HepG2 (cell line): ENCODE measurements around the gene EZH1. TPM values are rescaled to one million over a fixed set of nuclear protein-coding genes. Genes with fewer than 3 reads are reported as not detected.

ENCODE experiments used
- ATF1 ChIP-seq: IDR thresholded peaks from 2 replicates; pipeline ENCODE4 v1.6.1; 2016; ENCODE audit warnings: mild to moderate bottlenecking, control low read depth
- GABPA ChIP-seq, 2 experiments: IDR thresholded peaks; 2 replicates each; pipeline ENCODE4 v1.6.1; 2011 to 2016; ENCODE audit warnings: low read depth in 2 of 2, low read length in 1 of 2, missing biosample characterization in 1 of 2, missing genetic modification characterization in 1 of 2
- GATAD2A ChIP-seq: IDR thresholded peaks from 2 replicates; pipeline ENCODE4 v1.6.1; 2016
- HINFP ChIP-seq: sonication (generic); formaldehyde crosslinking; IDR thresholded peaks from 2 replicates; pipeline ENCODE4 v1.4.0; 2020; ENCODE audit warnings: low read depth, mild to moderate bottlenecking, missing genetic modification reagents
- HMGXB4 ChIP-seq, 2 experiments: sonication (generic) in 1 of 2; formaldehyde crosslinking in 1 of 2; IDR thresholded peaks; 2 replicates each; pipeline versions ENCODE4 v1.4.0 to v1.6.1; 2018 to 2020; ENCODE audit warnings: missing genetic modification reagents in 2 of 2, borderline replicate concordance in 1 of 2, low read depth in 1 of 2, mild to moderate bottlenecking in 1 of 2, missing biosample characterization in 1 of 2
- KLF16 ChIP-seq, 2 experiments: sonication (generic) in 1 of 2; formaldehyde crosslinking in 1 of 2; IDR thresholded peaks; 2 replicates each; pipeline versions ENCODE4 v1.6.1 to v1.8.0; 2016 to 2023; ENCODE audit warnings: missing genetic modification reagents in 2 of 2, missing compliant biosample characterization in 1 of 2
- NFIC ChIP-seq: IDR thresholded peaks from 2 replicates; pipeline ENCODE4 v1.6.1; 2012; ENCODE audit warnings: mild to moderate bottlenecking, low read length, inconsistent platforms
- NKX3-1 ChIP-seq: sonication (generic); formaldehyde crosslinking; IDR thresholded peaks from 2 replicates; pipeline ENCODE4 v1.5.0; 2020; ENCODE audit warnings: missing genetic modification reagents
- RFX5 ChIP-seq: IDR thresholded peaks from 2 replicates; pipeline ENCODE4 v1.6.1; 2011; ENCODE audit warnings: low read depth, low read length, improper control_type of control experiment
- SNAI1 ChIP-seq: sonication (generic); formaldehyde crosslinking; IDR thresholded peaks from 2 replicates; pipeline ENCODE4 v1.5.0; 2020; ENCODE audit warnings: mild to moderate bottlenecking, missing genetic modification reagents, borderline replicate concordance
- TIGD3 ChIP-seq: sonication (generic); formaldehyde crosslinking; IDR thresholded peaks from 2 replicates; pipeline ENCODE4 v1.5.1; 2020; ENCODE audit warnings: mild to moderate bottlenecking, missing genetic modification reagents, borderline replicate concordance
- ZBTB7B ChIP-seq: sonication (generic); formaldehyde crosslinking; IDR thresholded peaks from 2 replicates; pipeline ENCODE4 v1.4.0; 2020; ENCODE audit warnings: missing genetic modification reagents
- ZFP36L1 ChIP-seq: sonication (generic); formaldehyde crosslinking; IDR thresholded peaks from 2 replicates; pipeline ENCODE4 v1.8.0; 2022; ENCODE audit warnings: mild to moderate bottlenecking, missing genetic modification reagents, moderate library complexity
- ZFP41 ChIP-seq: sonication (generic); formaldehyde crosslinking; IDR thresholded peaks from 2 replicates; pipeline ENCODE4 v1.4.0; 2020; ENCODE audit warnings: mild to moderate bottlenecking, missing genetic modification reagents, borderline replicate concordance
- ZMAT3 ChIP-seq: sonication (generic); formaldehyde crosslinking; conservative IDR thresholded peaks from 2 replicates; pipeline ENCODE4 v1.7.0; 2021; ENCODE audit warnings: missing genetic modification reagents
- ZNF317 ChIP-seq: sonication (generic); formaldehyde crosslinking; IDR thresholded peaks from 2 replicates; pipeline ENCODE4 v1.5.0; 2020; ENCODE audit warnings: mild to moderate bottlenecking, missing genetic modification reagents
- ZNF552 ChIP-seq: sonication (generic); formaldehyde crosslinking; IDR thresholded peaks from 2 replicates; pipeline ENCODE4 v1.9.0; 2022; ENCODE audit warnings: missing genetic modification reagents, mild to moderate bottlenecking, borderline replicate concordance
- ZNF639 ChIP-seq: conservative IDR thresholded peaks from 2 replicates; pipeline ENCODE4 v1.6.1; 2018; ENCODE audit warnings: missing genetic modification reagents
- ZNF710 ChIP-seq: sonication (generic); formaldehyde crosslinking; IDR thresholded peaks from 2 replicates; pipeline ENCODE4 v1.5.0; 2020; ENCODE audit warnings: mild to moderate bottlenecking, missing genetic modification reagents, borderline replicate concordance
- ZNF878 ChIP-seq: sonication (generic); formaldehyde crosslinking; IDR thresholded peaks from 2 replicates; pipeline ENCODE4 v1.8.1; 2023; ENCODE audit warnings: mild to moderate bottlenecking, missing genetic modification reagents, moderate library complexity
- polyA plus RNA-seq, 8 experiments: library from polyadenylated mRNA; depleted of rRNA in 3 of 8; stranded (reverse) in 7 of 8; unstranded in 1 of 8; fragments of >200 nt; fragmentation: Illumina TruSeq in 4 of 8; extraction: Trizol in 4 of 8; gene quantifications; 2 replicates each; pipeline versions ENCODE4 v1.2.1 to v1.2.3, GENCODE V29; 2011 to 2016; ENCODE audit warnings: low read depth in 4 of 8, missing spikeins in 1 of 8, mixed read lengths in 1 of 8; ENCODE audit not compliant: insufficient read depth in 1 of 8
- total RNA-seq, 5 experiments: library from RNA; depleted of rRNA; stranded (reverse); fragments of >200 nt; fragmentation: Illumina TruSeq; extraction: Trizol; gene quantifications; 2 replicates each; pipeline ENCODE4 v1.2.3, GENCODE V29; 2016; ENCODE audit warnings: low read depth in 1 of 5

The EZH1 gene
- total and polyA plus RNA-seq, 2 of the 13 experiments (the other 11 are each of a cell fraction or from before 2014, with no cell fraction given) = 11.6 to 24.0 TPM

- TF ChIP-seq ZNF639 (CRISPR knock-in tag) = peak; percentile 21; the same call in 1 of the 2 replicates
- TF ChIP-seq ZBTB7B (CRISPR knock-in tag) = peak; percentile 88
- TF ChIP-seq HMGXB4 (CRISPR knock-in tag; IDR thresholded peaks at IDR 0.05; ENCODE audit: borderline replicate concordance in 1 of 2, low read depth in 1 of 2) = peak; percentile 68 to 79
- peak; percentile 95 for TF ChIP-seq ZFP36L1 (CRISPR knock-in tag)
- TF ChIP-seq KLF16 (CRISPR knock-in tag; IDR thresholded peaks at IDR 0.05) = peak in 1 of 2 experiments; percentile 92; a peak in 2 of 4 replicates
- TF ChIP-seq NFIC = peak; percentile 82; the same call in 1 of the 2 replicates
- TF ChIP-seq ZNF552 (CRISPR knock-in tag) = no peak; the same call in 1 of the 2 replicates
- peak; percentile 82; the same call in 1 of the 2 replicates for TF ChIP-seq ZMAT3 (CRISPR knock-in tag)
- no peak for TF ChIP-seq RFX5
- no peak for TF ChIP-seq ATF1
- no peak for TF ChIP-seq SNAI1 (CRISPR knock-in tag)
- TF ChIP-seq ZNF317 (CRISPR knock-in tag) = peak; percentile 86; the same call in 1 of the 2 replicates
- TF ChIP-seq HINFP = no peak; the same call in 1 of the 2 replicates
- TF ChIP-seq ZFP41 = no peak
- peak; percentile 90 for TF ChIP-seq ZNF878 (CRISPR knock-in tag)
- 0 out of 2 replicates have a peak, but pooled peaks have one; percentile 65 for TF ChIP-seq NKX3-1
- peak; percentile 30; the same call in 1 of the 2 replicates for TF ChIP-seq GABPA (IDR thresholded peaks at IDR 0.05; ENCODE audit: low read depth, low read length)
- peak; percentile 87 for TF ChIP-seq GABPA (CRISPR knock-in tag; IDR thresholded peaks at IDR 0.05; ENCODE audit: low read depth)
- no peak for TF ChIP-seq TIGD3 (CRISPR knock-in tag)
- peak; percentile 96 for TF ChIP-seq GATAD2A (CRISPR knock-in tag)
- peak; percentile 89 for TF ChIP-seq ZNF710 (CRISPR knock-in tag)
Observed at GRCh38 chr17:42779936-42780850, 35.4 kb upstream of the EZH1 start, which contains the start of gene WNK4 (continued).
